Measurements from ENCODE around the gene UCK1.

The UCK1 gene

GRCh38 chr9:131528886-131529505 is 2.1 kb downstream of the UCK1 start:
- no peak for DNase-seq (ENCODE audit: low spot score)
- TF ChIP-seq CTCF (IDR thresholded peaks at IDR 0.05; ENCODE audit: borderline replicate concordance, control extremely low read depth, extremely low read depth, insufficient read depth, missing control alignments) = no peak
- in situ Hi-C loops (cut with MboI; ENCODE audit: low sequenced_read_pairs, unreplicated experiment) = no loop called here

GRCh38 chr9:131528186-131528585 is 2.9 kb downstream of the UCK1 start:
- TF ChIP-seq CTCF (IDR thresholded peaks at IDR 0.05; ENCODE audit: borderline replicate concordance, control extremely low read depth, extremely low read depth, insufficient read depth, missing control alignments) = no peak
- in situ Hi-C loops (cut with MboI; ENCODE audit: low sequenced_read_pairs, unreplicated experiment) = no loop called here
- no peak for DNase-seq (ENCODE audit: low spot score)

- DNase-seq (ENCODE audit: low spot score) = no peak
- TF ChIP-seq CTCF (IDR thresholded peaks at IDR 0.05; ENCODE audit: borderline replicate concordance, control extremely low read depth, extremely low read depth, insufficient read depth, missing control alignments) = no peak
- in situ Hi-C loops (cut with MboI; ENCODE audit: low sequenced_read_pairs, unreplicated experiment) = no loop called here
These were observed 5.2 kb downstream of the UCK1 start for GRCh38 chr9:131525643-131526565.

- in situ Hi-C loops (cut with MboI; ENCODE audit: low sequenced_read_pairs, unreplicated experiment) = no loop called here
- DNase-seq (ENCODE audit: low spot score) = no peak
- TF ChIP-seq CTCF (IDR thresholded peaks at IDR 0.05; ENCODE audit: borderline replicate concordance, control extremely low read depth, extremely low read depth, insufficient read depth, missing control alignments) = no peak
These were observed 6.3 kb downstream of the UCK1 start for GRCh38 chr9:131524665-131525315.

- no peak for TF ChIP-seq CTCF (IDR thresholded peaks at IDR 0.05; ENCODE audit: borderline replicate concordance, control extremely low read depth, extremely low read depth, insufficient read depth, missing control alignments)
- no peak for DNase-seq (ENCODE audit: low spot score)
- in situ Hi-C loops (cut with MboI; ENCODE audit: low sequenced_read_pairs, unreplicated experiment) = no loop called here
These were observed 7.3 kb downstream of the UCK1 start for GRCh38 chr9:131523451-131524435.

GRCh38 chr9:131523086-131523388 is 8.0 kb downstream of the UCK1 start:
- no peak for TF ChIP-seq CTCF (IDR thresholded peaks at IDR 0.05; ENCODE audit: borderline replicate concordance, control extremely low read depth, extremely low read depth, insufficient read depth, missing control alignments)
- in situ Hi-C loops (cut with MboI; ENCODE audit: low sequenced_read_pairs, unreplicated experiment) = no loop called here

More at GRCh38 chr9:131523086-131523388, 8.0 kb downstream of the UCK1 start:
- no peak for DNase-seq (ENCODE audit: low spot score)
